Nephron progenitor cell (in vitro differentiated cells): ENCODE results near the gene TBL1Y.
"Not testable (repeated sequence)": the region's sequence is repeated elsewhere in the genome, so short reads cannot be mapped to it uniquely, and the experiment has no call there.

Source experiments
- DNase-seq: peaks from one replicate; pipeline ENCODE4 v3.0.0; 2021
- H3K27ac Mint-ChIP-seq: 2 replicates; pipeline ENCODE4 v1.8.0; 2021; ENCODE audit warnings: mild to moderate bottlenecking, moderate library complexity, mixed read lengths
- H3K27me3 Mint-ChIP-seq: 2 replicates; pipeline ENCODE4 v1.8.0; 2021; ENCODE audit warnings: mild to moderate bottlenecking, low read depth, mixed read lengths; ENCODE audit not compliant: poor library complexity
- H3K36me3 Mint-ChIP-seq: 2 replicates; pipeline ENCODE4 v1.8.0; 2021; ENCODE audit warnings: low read depth, mixed read lengths
- H3K4me1 Mint-ChIP-seq: 2 replicates; pipeline ENCODE4 v1.8.0; 2021; ENCODE audit warnings: mixed read lengths
- H3K4me3 Mint-ChIP-seq: 2 replicates; pipeline ENCODE4 v1.8.0; 2021; ENCODE audit warnings: mild to moderate bottlenecking, moderate library complexity, mixed read lengths
- H3K9me3 Mint-ChIP-seq: 2 replicates; pipeline ENCODE4 v1.8.0; 2021; ENCODE audit warnings: mild to moderate bottlenecking, moderate library complexity, mixed read lengths
- TF ChIP-seq, protein P1 (sequence below): fragments of 200-600 bp; sonication (generic); IDR thresholded peaks from 2 replicates; pipeline ENCODE4 v1.5.0; 2021; ENCODE audit warnings: antibody characterized with exemption

The TBL1Y gene

DNA sequence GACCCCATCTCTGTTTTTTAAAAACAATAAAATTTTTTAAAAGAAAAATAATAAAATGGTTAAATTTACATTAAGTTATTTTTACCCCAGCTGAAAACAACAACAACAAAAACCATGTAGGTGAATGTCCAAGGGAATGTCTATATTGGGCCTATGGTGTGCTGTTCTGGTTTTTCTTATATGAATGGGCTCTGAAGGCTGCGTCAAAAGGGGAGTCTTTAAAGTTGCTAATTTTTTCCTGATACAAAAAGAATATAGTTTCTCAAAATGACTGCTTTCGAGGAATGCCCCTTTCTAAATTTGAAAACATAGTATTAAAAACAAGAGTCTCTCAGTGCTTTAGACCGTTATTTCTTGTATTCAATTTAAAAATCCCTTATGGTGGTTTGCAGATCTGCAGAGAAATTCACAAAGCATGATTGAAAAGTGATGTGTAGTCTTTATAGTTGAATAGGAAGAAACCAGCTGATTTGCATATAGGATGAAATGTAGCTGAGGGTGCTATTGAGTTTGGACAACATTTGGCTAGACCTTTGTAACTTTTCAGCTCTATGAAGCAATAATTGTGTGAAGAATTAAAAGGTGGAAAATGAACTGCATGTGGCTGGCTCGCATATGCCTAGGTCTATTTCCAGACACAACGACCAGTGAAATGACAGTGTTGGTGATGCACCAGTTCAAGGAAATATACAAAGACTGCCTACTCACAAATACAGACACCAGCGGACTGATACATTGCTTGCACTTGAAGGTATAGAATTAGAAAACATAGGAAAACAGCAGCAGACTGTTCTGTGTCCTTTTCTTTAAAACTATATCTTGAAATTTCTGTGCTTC, 107.0 kb downstream of the TBL1Y start:
- no peak for DNase-seq
- Mint-ChIP-seq H3K27ac (no peak overlapping the region), H3K27me3 (no peaks in the 10 kb centered on the region), H3K9me3 (no peaks in the 10 kb centered on the region), H3K4me3 (no peak overlapping the region), H3K4me1 (no peaks in the 10 kb centered on the region), H3K36me3 (no peaks in the 10 kb centered on the region)
- TF ChIP-seq, protein P1, sequence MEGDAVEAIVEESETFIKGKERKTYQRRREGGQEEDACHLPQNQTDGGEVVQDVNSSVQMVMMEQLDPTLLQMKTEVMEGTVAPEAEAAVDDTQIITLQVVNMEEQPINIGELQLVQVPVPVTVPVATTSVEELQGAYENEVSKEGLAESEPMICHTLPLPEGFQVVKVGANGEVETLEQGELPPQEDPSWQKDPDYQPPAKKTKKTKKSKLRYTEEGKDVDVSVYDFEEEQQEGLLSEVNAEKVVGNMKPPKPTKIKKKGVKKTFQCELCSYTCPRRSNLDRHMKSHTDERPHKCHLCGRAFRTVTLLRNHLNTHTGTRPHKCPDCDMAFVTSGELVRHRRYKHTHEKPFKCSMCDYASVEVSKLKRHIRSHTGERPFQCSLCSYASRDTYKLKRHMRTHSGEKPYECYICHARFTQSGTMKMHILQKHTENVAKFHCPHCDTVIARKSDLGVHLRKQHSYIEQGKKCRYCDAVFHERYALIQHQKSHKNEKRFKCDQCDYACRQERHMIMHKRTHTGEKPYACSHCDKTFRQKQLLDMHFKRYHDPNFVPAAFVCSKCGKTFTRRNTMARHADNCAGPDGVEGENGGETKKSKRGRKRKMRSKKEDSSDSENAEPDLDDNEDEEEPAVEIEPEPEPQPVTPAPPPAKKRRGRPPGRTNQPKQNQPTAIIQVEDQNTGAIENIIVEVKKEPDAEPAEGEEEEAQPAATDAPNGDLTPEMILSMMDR = no peak

DNA sequence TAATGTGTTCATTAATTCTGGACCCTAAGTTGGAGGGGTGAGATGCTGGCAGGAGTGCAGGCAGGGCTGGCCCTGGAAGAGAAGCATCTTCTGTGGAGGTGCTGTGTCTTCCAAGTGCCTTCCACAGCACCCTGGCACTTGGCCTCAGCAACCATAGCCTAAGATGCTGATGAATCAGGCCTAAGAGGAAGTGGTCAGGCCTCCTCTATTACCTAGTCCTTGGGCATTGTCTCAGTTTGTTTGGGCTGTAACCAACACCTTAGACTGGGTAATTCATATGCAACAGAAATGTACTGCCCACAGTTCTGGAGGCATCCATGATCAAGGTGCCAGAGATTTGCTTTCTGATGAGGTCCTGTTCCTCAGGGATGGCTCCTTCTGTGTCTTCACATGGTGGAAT, 128.5 kb downstream of the TBL1Y start:
- TF ChIP-seq, protein P1 = no peak
- H3K4me3 Mint-ChIP-seq = no peak overlapping the region
- H3K4me1 Mint-ChIP-seq = no peaks in the 10 kb centered on the region
- no peaks in the 10 kb centered on the region for H3K36me3 Mint-ChIP-seq
- H3K9me3 Mint-ChIP-seq = no peaks in the 10 kb centered on the region
- H3K27ac Mint-ChIP-seq = no peak overlapping the region
- no peak for DNase-seq
- no peaks in the 10 kb centered on the region for H3K27me3 Mint-ChIP-seq

DNA sequence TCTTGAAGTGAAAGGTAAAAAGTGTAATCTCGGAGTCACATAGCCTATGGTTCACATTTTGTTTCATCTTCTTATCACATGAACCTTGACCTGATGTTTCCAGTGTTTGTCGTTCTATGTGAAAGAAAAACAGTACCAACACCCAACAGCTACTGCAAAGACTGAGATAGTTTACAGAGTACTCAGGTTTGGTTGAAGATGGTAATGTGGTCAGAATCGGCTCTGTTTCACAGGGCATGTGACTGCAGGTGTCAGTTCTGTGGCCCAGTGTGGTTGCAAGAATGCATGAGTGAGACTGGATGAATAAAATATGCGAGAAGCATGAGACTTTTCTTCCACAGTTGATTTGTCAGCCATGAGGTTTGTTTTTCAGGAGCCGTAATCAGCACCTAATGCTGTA, 130.2 kb downstream of the TBL1Y start:
- Mint-ChIP-seq H3K36me3 (no peaks in the 10 kb centered on the region), H3K4me1 (no peaks in the 10 kb centered on the region), H3K27me3 (no peaks in the 10 kb centered on the region), H3K9me3 (no peaks in the 10 kb centered on the region), H3K4me3 (no peak overlapping the region), H3K27ac (no peak overlapping the region)
- no peak for DNase-seq
- TF ChIP-seq, protein P1 = no peak

DNA sequence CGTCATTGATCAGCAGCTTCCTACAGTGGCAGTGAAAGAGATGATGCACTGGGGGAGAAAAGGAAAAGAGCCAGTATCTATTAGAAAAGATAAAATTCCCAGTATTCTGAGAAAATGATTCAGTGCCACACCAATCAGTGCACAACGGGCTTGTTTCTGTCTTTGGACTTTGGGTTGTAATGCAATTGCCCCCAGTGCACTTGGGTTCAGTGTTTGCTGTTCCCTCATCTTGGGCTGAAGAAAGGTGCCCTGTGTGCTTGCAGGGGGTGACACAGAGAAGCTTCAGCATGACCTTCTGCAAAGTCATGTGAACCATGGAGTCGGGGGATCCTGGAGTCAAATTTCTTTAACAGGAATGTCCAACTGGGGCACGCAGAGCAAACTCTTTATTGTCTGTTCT, 131.5 kb downstream of the TBL1Y start:
- H3K27me3 Mint-ChIP-seq = no peaks in the 10 kb centered on the region

DNA sequence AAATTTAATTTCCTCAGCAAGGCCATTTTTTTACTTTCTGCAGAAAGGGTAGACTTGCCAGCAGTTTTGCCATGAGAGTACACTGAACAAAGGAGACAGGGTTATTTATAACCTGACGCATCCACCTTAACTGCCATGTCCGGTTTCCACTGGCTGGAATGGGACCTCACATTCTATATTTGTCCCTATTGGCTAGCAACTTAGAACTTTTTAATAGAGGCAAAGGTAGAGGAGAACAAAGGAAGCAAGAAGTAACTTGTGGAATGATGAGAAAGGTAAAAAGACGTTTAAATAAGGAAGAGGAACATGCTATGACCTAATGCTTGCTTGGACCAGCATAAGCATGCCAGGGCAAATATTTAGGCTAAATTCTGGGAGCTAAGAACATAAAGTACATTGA, 142.0 kb downstream of the TBL1Y start:
- not testable (repeated sequence) for H3K27ac Mint-ChIP-seq, H3K9me3 Mint-ChIP-seq, DNase-seq, H3K4me3 Mint-ChIP-seq, H3K36me3 Mint-ChIP-seq, H3K27me3 Mint-ChIP-seq, H3K4me1 Mint-ChIP-seq

More for the DNA sequence above, 131.5 kb downstream of the TBL1Y start:
- Mint-ChIP-seq H3K36me3 (no peaks in the 10 kb centered on the region), H3K9me3 (no peaks in the 10 kb centered on the region), H3K4me1 (no peaks in the 10 kb centered on the region), H3K27ac (no peak overlapping the region), H3K4me3 (no peak overlapping the region)
- TF ChIP-seq, protein P1 = no peak
- no peak for DNase-seq

DNA sequence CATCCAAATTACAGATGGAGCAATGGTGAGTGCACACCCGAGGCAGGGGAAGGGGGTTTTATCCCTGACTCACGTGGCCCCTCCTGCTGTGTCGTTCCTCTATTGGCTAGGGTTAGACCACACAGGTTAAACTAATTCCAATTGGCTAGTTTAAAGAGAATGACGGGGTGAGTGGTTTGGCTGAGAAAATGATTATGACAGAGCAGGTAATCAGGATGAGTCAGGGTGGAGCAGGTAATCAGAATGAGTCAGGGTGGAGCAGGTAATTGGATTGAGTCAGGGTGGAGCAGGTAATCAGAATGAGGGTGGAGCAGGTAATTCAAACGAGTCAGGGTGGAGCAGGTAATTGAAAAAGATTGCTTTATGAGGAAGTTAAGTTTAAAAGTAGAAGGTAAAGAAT, 146.4 kb downstream of the TBL1Y start:
- Mint-ChIP-seq H3K27ac (no peak overlapping the region), H3K4me3 (no peak overlapping the region)

More for the DNA sequence above, 146.4 kb downstream of the TBL1Y start:
- Mint-ChIP-seq H3K27me3 (no peaks in the 10 kb centered on the region), H3K4me1 (no peaks in the 10 kb centered on the region), H3K36me3 (no peaks in the 10 kb centered on the region), H3K9me3 (no peaks in the 10 kb centered on the region)
- DNase-seq = no peak
- TF ChIP-seq, protein P1 = no peak
